Middle frontal gyrus (tissue), 1 donor: ENCODE measurements around the gene RBKS.
A peak's percentile ranks its signal among the peaks of the same experiment; 100 is the strongest.

ENCODE experiments used
- DNase-seq: peaks from one replicate; pipeline ENCODE4 v3.0.0-alpha.2; 2015; ENCODE audit warnings: low spot score; ENCODE audit errors: extremely low spot score

RBKS gene

GRCh38 chr2:27832396-27832795 is 57.8 kb downstream of the RBKS start:
- no peak for DNase-seq

- no peak for DNase-seq
Measured at GRCh38 chr2:27831279-27832050, 58.7 kb downstream of the RBKS start.

GRCh38 chr2:27830656-27831055 is 59.5 kb downstream of the RBKS start:
- DNase-seq = no peak

GRCh38 chr2:27829791-27830190 is 60.4 kb downstream of the RBKS start:
- DNase-seq = no peak

GRCh38 chr2:27828305-27828704 is 61.9 kb downstream of the RBKS start:
- DNase-seq = no peak

- DNase-seq = no peak
Measured at GRCh38 chr2:27824401-27824800, 65.8 kb downstream of the RBKS start.

GRCh38 chr2:27823569-27823968 is 66.6 kb downstream of the RBKS start:
- DNase-seq = no peak

- DNase-seq = no peak
Measured at GRCh38 chr2:27823135-27823534, 67.1 kb downstream of the RBKS start.

GRCh38 chr2:27822049-27822448 is 68.1 kb downstream of the RBKS start:
- no peak for DNase-seq

- DNase-seq = no peak
Measured at GRCh38 chr2:27815860-27816438, 74.2 kb downstream of the RBKS start.

- DNase-seq = no peak
Measured at GRCh38 chr2:27814758-27815157, 75.4 kb downstream of the RBKS start.

GRCh38 chr2:27811768-27812167 is 78.4 kb downstream of the RBKS start:
- DNase-seq = no peak

GRCh38 chr2:27810455-27810854 is 79.7 kb downstream of the RBKS start:
- DNase-seq = no peak

GRCh38 chr2:27809761-27810241 is 80.4 kb downstream of the RBKS start:
- peak; percentile 34 for DNase-seq

GRCh38 chr2:27808984-27809383 is 81.2 kb downstream of the RBKS start:
- DNase-seq = no peak

GRCh38 chr2:27808418-27808817 is 81.8 kb downstream of the RBKS start:
- no peak for DNase-seq

- DNase-seq = no peak
Measured at GRCh38 chr2:27807476-27807875, 82.7 kb downstream of the RBKS start.

- DNase-seq = no peak
Measured at GRCh38 chr2:27806311-27807059, 83.7 kb downstream of the RBKS start.

- no peak for DNase-seq
Measured at GRCh38 chr2:27805180-27805579, 85.0 kb downstream of the RBKS start.

- no peak for DNase-seq
Measured at GRCh38 chr2:27804146-27804545, 86.0 kb downstream of the RBKS start.

GRCh38 chr2:27803046-27803445 is 87.1 kb downstream of the RBKS start:
- no peak for DNase-seq

- no peak for DNase-seq
Measured at GRCh38 chr2:27802547-27802946, 87.6 kb downstream of the RBKS start.
